ENCODE data around the gene LILRA6. TPM values are rescaled to one million over a fixed set of nuclear protein-coding genes. Genes with fewer than 3 reads are reported as not detected.
"Not testable (repeated sequence)": the region's sequence is repeated elsewhere in the genome, so short reads cannot be mapped to it uniquely, and the experiment has no call there.

Gene LILRA6
- total RNA-seq, 2 donors from 2014 or later: not detected

- H3K9me3 ChIP-seq: no peaks in the 10 kb centered on the region
- intact Hi-C loops (cut with DNase I): no loop called here
- H3K4me1 ChIP-seq: peaks cover 63% of the 10 kb centered on the region
- no peaks in the 10 kb centered on the region for H3K27me3 ChIP-seq
- peak overlapping the region in 3 of 4 donors; percentile 93 to 97 (median 94) for H3K27ac ChIP-seq
- H3K4me3 ChIP-seq: peak overlapping the region in 1 of 2 donors; percentile 4
- DNase-seq (no peak), ATAC-seq (no peak)
- no peak for TF ChIP-seq POLR2A (IDR thresholded peaks at IDR 0.05)
- no peak for TF ChIP-seq CTCF (IDR thresholded peaks at IDR 0.05)
- peaks cover 5 to 24% of the 10 kb centered on the region in 2 donors for H3K36me3 ChIP-seq (replicated peaks in 1 of 2; ENCODE audit: insufficient read depth in 1 of 2, low read depth in 2 of 2)
- WGBS, 2 donors: 47 to 49% methylated on average over 13 of the region's 13 CpGs
Measured at GRCh38 chr19:54201980-54202379, 40.6 kb downstream of the LILRA6 start.

- ATAC-seq (no peak), DNase-seq (no peak)
- H3K4me3 ChIP-seq: peak overlapping the region; percentile 65 to 74
- H3K9me3 ChIP-seq: no peaks in the 10 kb centered on the region
- 0% methylated on average over 15 to 28 of the region's 28 CpGs for WGBS, 2 donors
- peaks cover 55% of the 10 kb centered on the region for H3K4me1 ChIP-seq
- intact Hi-C loops (cut with DNase I): no loop called here
- no peaks in the 10 kb centered on the region for H3K27me3 ChIP-seq
- peaks cover under 1 to 19% of the 10 kb centered on the region in 2 donors for H3K36me3 ChIP-seq (replicated peaks in 1 of 2; ENCODE audit: insufficient read depth in 1 of 2, low read depth in 2 of 2)
- H3K27ac ChIP-seq: peak overlapping the region; percentile 81 to 97 (median 94)
- TF ChIP-seq POLR2A (IDR thresholded peaks at IDR 0.05): no peak
- TF ChIP-seq CTCF (IDR thresholded peaks at IDR 0.05): no peak
Measured at GRCh38 chr19:54201172-54201701, 41.4 kb downstream of the LILRA6 start.

DNA sequence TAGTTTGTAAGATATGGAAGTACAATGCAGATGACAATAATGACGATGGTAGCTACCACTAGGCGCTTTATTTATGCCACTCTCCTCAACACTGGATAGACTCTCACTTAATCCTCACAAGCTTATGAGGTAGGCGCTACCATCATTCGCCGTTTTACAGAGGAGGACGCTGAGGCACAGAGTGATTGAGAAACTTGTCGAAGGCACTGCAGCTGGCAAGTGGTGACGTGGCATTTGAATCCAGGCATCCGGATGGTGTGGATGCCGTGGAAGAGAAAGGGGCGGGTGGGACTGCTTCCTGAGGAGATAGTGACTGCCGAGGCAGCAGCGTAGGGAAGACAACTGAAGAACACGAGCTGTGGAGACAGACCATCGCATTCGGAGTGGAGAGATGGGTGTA, 43.2 kb downstream of the LILRA6 start:
- intact Hi-C loops (cut with DNase I): no loop called here
- no peak overlapping the region for H3K4me3 ChIP-seq

DNA sequence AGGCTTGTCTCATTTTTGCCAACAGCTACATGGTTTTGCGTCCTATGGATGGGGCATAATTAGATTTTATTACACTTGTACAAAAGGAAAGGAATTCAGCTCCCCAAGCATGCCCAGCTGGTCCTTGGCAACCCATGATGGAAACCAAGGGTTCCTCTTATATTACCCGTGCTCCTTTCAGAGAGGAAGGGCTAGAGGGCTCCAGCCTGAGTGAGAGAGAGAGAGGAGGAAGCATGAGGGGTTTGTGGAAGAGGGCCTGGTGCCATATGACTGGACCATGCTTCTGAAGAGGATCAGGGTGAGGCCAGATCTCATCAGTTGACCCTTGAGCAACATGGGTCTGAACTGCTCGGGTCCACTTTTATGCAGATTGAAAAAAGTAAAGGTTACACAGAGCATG, 45.5 kb downstream of the LILRA6 start:
- ATAC-seq: no peak
- TF ChIP-seq CTCF (IDR thresholded peaks at IDR 0.05) (no peak), POLR2A (IDR thresholded peaks at IDR 0.05) (no peak)
- DNase-seq: no peak
- intact Hi-C loops (cut with DNase I): no loop called here
- Histone ChIP-seq H3K27ac (no peak overlapping the region), H3K36me3 (replicated peaks in 1 of 2; ENCODE audit: insufficient read depth in 1 of 2, low read depth in 2 of 2) (peaks cover 0 to 8% of the 10 kb centered on the region in 2 donors), H3K9me3 (no peaks in the 10 kb centered on the region), H3K4me3 (no peak overlapping the region), H3K27me3 (no peaks in the 10 kb centered on the region), H3K4me1 (peaks cover 22% of the 10 kb centered on the region)
- 78 to 80% methylated on average over 3 of the region's 3 CpGs for WGBS, 2 donors

More for the DNA sequence above, 43.2 kb downstream of the LILRA6 start:
- Histone ChIP-seq H3K27me3 (no peaks in the 10 kb centered on the region), H3K27ac (no peak overlapping the region), H3K9me3 (no peaks in the 10 kb centered on the region), H3K36me3 (replicated peaks in 1 of 2; ENCODE audit: insufficient read depth in 1 of 2, low read depth in 2 of 2) (peaks cover 0 to 9% of the 10 kb centered on the region in 2 donors), H3K4me1 (peaks cover 37% of the 10 kb centered on the region)
- WGBS, 2 donors: 89 to 91% methylated on average over 16 of the region's 16 CpGs
- TF ChIP-seq CTCF (IDR thresholded peaks at IDR 0.05) (no peak), POLR2A (IDR thresholded peaks at IDR 0.05) (no peak)
- ATAC-seq (no peak), DNase-seq (no peak)

DNA sequence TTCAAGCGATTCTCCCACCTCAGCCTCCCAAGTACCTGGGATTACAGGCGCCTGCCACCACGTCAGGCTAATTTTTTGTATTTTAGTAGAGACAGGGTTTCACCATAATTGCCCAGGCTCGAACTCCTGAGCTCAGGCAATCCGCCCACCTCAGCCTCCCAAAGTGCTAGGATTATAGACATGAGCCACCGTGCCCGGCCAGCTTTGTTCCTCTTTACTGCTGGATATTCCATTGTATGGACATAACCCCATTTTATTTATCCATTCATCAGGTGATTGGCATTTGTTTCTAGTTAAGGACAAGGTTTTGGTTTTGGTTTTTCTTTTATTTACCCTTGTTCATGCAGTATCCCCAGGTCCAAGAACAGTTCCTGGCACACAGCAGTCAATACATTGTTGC, 46.1 kb downstream of the LILRA6 start:
- WGBS, 2 donors: 97% methylated on average over 7 of the region's 7 CpGs
- intact Hi-C loops (cut with DNase I): no loop called here
- H3K27me3 ChIP-seq: no peaks in the 10 kb centered on the region
- no peaks in the 10 kb centered on the region for H3K9me3 ChIP-seq
- no peak for DNase-seq
- TF ChIP-seq POLR2A (IDR thresholded peaks at IDR 0.05) (no peak), CTCF (IDR thresholded peaks at IDR 0.05) (no peak)
- ATAC-seq: no peak
- H3K4me3 ChIP-seq: no peak overlapping the region
- H3K27ac ChIP-seq: no peak overlapping the region
- H3K4me1 ChIP-seq: peaks cover 22% of the 10 kb centered on the region
- H3K36me3 ChIP-seq (replicated peaks in 1 of 2; ENCODE audit: insufficient read depth in 1 of 2, low read depth in 2 of 2): peaks cover 0 to 6% of the 10 kb centered on the region in 2 donors

- H3K4me1 ChIP-seq: peaks cover 14% of the 10 kb centered on the region
- WGBS, 2 donors: 89 to 92% methylated on average over 12 of the region's 12 CpGs
- ATAC-seq; H3K4me3 ChIP-seq; H3K27ac ChIP-seq; H3K9me3 ChIP-seq; H3K36me3 ChIP-seq (replicated peaks in 1 of 2; ENCODE audit: insufficient read depth in 1 of 2, low read depth in 2 of 2); intact Hi-C loops (cut with DNase I); H3K27me3 ChIP-seq; DNase-seq: not testable (repeated sequence)
Measured at GRCh38 chr19:54194463-54194862, 48.1 kb downstream of the LILRA6 start.

Measured in body of pancreas (tissue), 4 donors.